ENCODE results near the gene WEE1. TPM values are rescaled to one million over a fixed set of nuclear protein-coding genes. Genes with fewer than 3 reads are reported as not detected.
"Not testable (repeated sequence)": the region's sequence is repeated elsewhere in the genome, so short reads cannot be mapped to it uniquely, and the experiment has no call there.

WEE1 gene
- total and polyA plus RNA-seq, 8 donors: 2.6 to 10.7 (median 6.2) TPM

- no peak for TF ChIP-seq CTCF (IDR thresholded peaks at IDR 0.05)
- FAIRE-seq (no peak), ATAC-seq (no peak), DNase-seq (no peak)
- H3K27me3 ChIP-seq: no peaks in the 10 kb centered on the region
- H3K36me3 ChIP-seq: no peaks in the 10 kb centered on the region
- no peak overlapping the region for H3K27ac ChIP-seq
- H3K4me1 ChIP-seq: peaks cover 4 to 14% (median 5%) of the 10 kb centered on the region in 3 donors
- 56 to 61% methylated on average over 2 of the region's 2 CpGs for WGBS, 2 donors
- intact Hi-C loops (cut with DNase I): no loop called here
- H3K9me3 ChIP-seq: no peaks in the 10 kb centered on the region
- no peak overlapping the region for H3K4me3 ChIP-seq
Observed at GRCh38 chr11:9616042-9616675, 42.7 kb downstream of the WEE1 start.

DNA sequence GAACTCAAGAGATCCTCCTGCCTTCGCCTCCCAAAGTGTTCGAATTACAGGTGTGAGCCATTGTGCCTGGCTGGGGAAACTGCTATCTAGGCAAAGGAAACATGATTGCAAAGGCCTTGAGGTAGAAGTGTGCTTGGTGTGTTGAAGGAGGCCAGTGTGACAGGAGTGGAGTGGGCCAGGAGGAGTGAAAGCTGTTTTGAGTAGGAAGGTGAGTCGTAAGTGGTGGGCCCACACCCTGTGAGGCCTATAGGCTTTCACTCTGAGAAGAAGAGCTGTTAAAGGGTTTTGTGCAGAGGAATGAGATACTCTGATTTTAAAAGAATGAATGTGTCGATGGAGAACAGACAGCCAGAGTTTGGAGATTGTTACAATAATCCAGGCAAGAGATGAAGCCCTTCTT lies 43.4 kb downstream of the WEE1 start:
- TF ChIP-seq CTCF (IDR thresholded peaks at IDR 0.05): no peak
- Histone ChIP-seq H3K27me3 (no peaks in the 10 kb centered on the region), H3K27ac (no peak overlapping the region), H3K4me3 (no peak overlapping the region), H3K4me1 (peaks cover 4 to 14% (median 5%) of the 10 kb centered on the region in 3 donors), H3K9me3 (no peaks in the 10 kb centered on the region), H3K36me3 (no peaks in the 10 kb centered on the region)
- intact Hi-C loops (cut with DNase I): no loop called here
- DNase-seq (no peak), ATAC-seq (no peak), FAIRE-seq (no peak)
- WGBS, 2 donors: 93 to 94% methylated on average over 4 of the region's 4 CpGs

- Histone ChIP-seq H3K27ac (no peak overlapping the region), H3K4me3 (no peak overlapping the region), H3K9me3 (no peaks in the 10 kb centered on the region), H3K4me1 (peaks cover 1 to 9% (median 5%) of the 10 kb centered on the region in 3 donors), H3K36me3 (no peaks in the 10 kb centered on the region), H3K27me3 (no peaks in the 10 kb centered on the region)
- 90 to 92% methylated on average over 5 of the region's 5 CpGs for WGBS, 2 donors
- intact Hi-C loops (cut with DNase I): no loop called here
- TF ChIP-seq CTCF (IDR thresholded peaks at IDR 0.05): no peak
- ATAC-seq (no peak), DNase-seq (no peak), FAIRE-seq (no peak)
Observed at GRCh38 chr11:9617940-9618339, 44.5 kb downstream of the WEE1 start.

- H3K27me3 ChIP-seq: no peaks in the 10 kb centered on the region
- no peak for ATAC-seq
- H3K4me1 ChIP-seq: peaks cover 0 to 9% (median 5%) of the 10 kb centered on the region in 3 donors
- H3K9me3 ChIP-seq: no peaks in the 10 kb centered on the region
- no peak for FAIRE-seq
- H3K27ac ChIP-seq: no peak overlapping the region
- WGBS, 2 donors: 87 to 93% methylated on average over 1 of the region's 1 CpG
- intact Hi-C loops (cut with DNase I): no loop called here
- H3K36me3 ChIP-seq: no peaks in the 10 kb centered on the region
- no peak for DNase-seq
- no peak overlapping the region for H3K4me3 ChIP-seq
- TF ChIP-seq CTCF (IDR thresholded peaks at IDR 0.05): no peak
Observed at GRCh38 chr11:9619004-9619403, 45.5 kb downstream of the WEE1 start.

- intact Hi-C loops (cut with DNase I): loop anchor here in 1 of 3 donors (5.0 kb wide), 1 partner anchor 512 kb away; no protein-coding TSS in a partner anchor
- H3K4me3 ChIP-seq: no peak overlapping the region
- TF ChIP-seq CTCF (IDR thresholded peaks at IDR 0.05): no peak
- H3K4me1 ChIP-seq: peaks cover 0 to 3% (median 0%) of the 10 kb centered on the region in 3 donors
- ATAC-seq: no peak
- no peak overlapping the region for H3K27ac ChIP-seq
- no peak for DNase-seq
- no peaks in the 10 kb centered on the region for H3K36me3 ChIP-seq
- H3K9me3 ChIP-seq: no peaks in the 10 kb centered on the region
- H3K27me3 ChIP-seq: no peaks in the 10 kb centered on the region
- no peak for FAIRE-seq
Observed at GRCh38 chr11:9619971-9620370, 46.5 kb downstream of the WEE1 start.

DNA sequence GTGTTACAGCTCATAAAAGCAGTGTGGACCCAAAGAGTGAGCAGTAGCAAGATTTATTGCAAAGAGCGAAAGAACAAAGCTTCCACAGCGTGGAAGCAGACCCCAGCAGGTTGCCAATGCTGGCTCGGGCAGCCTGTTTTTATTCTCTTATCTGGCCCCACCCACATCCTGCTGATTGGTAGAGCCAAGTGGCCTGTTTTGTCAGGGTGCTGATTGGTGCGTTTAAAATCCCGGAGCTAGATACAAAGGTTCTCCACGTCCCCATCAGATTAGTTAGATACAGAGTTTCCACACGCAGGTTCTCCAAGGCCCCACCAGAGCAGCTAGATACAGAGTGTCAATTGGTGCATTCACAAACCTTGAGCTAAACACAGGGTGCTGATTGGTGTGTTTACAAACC lies 48.9 kb downstream of the WEE1 start:
- DNase-seq, H3K4me1 ChIP-seq, FAIRE-seq, ATAC-seq, H3K27me3 ChIP-seq, H3K27ac ChIP-seq, H3K9me3 ChIP-seq, H3K4me3 ChIP-seq, H3K36me3 ChIP-seq: not testable (repeated sequence)
- 67 to 69% methylated on average over 7 of the region's 7 CpGs for WGBS, 2 donors
- intact Hi-C loops (cut with DNase I): loop anchor here in 1 of 3 donors (5.0 kb wide), 1 partner anchor 510 kb away; no protein-coding TSS in a partner anchor

DNA sequence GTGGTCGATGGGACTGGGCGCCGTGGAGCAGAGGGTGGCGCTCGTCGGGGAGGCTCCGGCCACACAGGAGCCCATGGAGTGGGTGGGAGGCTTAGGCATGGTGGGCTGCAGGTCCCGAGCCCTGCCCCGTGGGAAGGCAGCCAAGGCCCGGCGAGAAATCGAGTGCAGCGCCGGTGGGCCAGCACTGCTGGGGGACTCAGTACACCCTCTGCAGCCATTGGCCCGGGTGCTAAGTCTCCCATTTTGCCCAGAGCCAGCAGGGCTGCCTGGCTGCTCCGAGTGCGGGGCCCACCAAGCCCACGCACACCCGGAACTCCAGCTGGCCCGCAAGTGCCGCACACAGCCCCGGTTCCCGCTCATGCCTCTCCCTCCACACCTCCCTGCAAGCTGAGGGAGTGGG lies 49.6 kb downstream of the WEE1 start:
- intact Hi-C loops (cut with DNase I): loop anchor here in 1 of 3 donors (5.0 kb wide), 1 partner anchor 509 kb away; no protein-coding TSS in a partner anchor

More for the DNA sequence above, 49.6 kb downstream of the WEE1 start:
- ATAC-seq, H3K4me3 ChIP-seq, H3K27me3 ChIP-seq, H3K4me1 ChIP-seq, H3K36me3 ChIP-seq, H3K27ac ChIP-seq, H3K9me3 ChIP-seq, FAIRE-seq: not testable (repeated sequence)
- DNase-seq: peak in 1 of 6 donors; percentile 48
- 94 to 96% methylated on average over 23 of the region's 23 CpGs for WGBS, 2 donors
